ENCODE results near the gene BEAN1.

Gene BEAN1

GRCh38 chr16:66419527-66419926 lies 7.6 kb upstream of the BEAN1 start:
- no peak for DNase-seq (ENCODE audit: low spot score)

GRCh38 chr16:66420396-66420795 lies 6.7 kb upstream of the BEAN1 start:
- DNase-seq (ENCODE audit: low spot score) = no peak

GRCh38 chr16:66421891-66422290 lies 5.2 kb upstream of the BEAN1 start:
- DNase-seq (ENCODE audit: low spot score) = no peak

- no peak for DNase-seq (ENCODE audit: low spot score)
Observed at GRCh38 chr16:66422366-66422765, 4.7 kb upstream of the BEAN1 start.

GRCh38 chr16:66423177-66423576 lies 3.9 kb upstream of the BEAN1 start:
- DNase-seq (ENCODE audit: low spot score) = no peak

GRCh38 chr16:66425651-66426050 lies 1.4 kb upstream of the BEAN1 start:
- DNase-seq (ENCODE audit: low spot score) = no peak

- peak; percentile 20 for DNase-seq (ENCODE audit: low spot score)
Observed at GRCh38 chr16:66426112-66427035, 721 bp upstream of the BEAN1 start.

- DNase-seq (ENCODE audit: low spot score) = no peak
Observed at GRCh38 chr16:66427871-66428681, 981 bp downstream of the BEAN1 start.

GRCh38 chr16:66428682-66429251 lies 1.7 kb downstream of the BEAN1 start:
- DNase-seq (ENCODE audit: low spot score) = no peak

- DNase-seq (ENCODE audit: low spot score) = no peak
Observed at GRCh38 chr16:66429290-66429962, 2.3 kb downstream of the BEAN1 start.

GRCh38 chr16:66430214-66430613 lies 3.1 kb downstream of the BEAN1 start:
- no peak for DNase-seq (ENCODE audit: low spot score)

GRCh38 chr16:66431760-66432159 lies 4.7 kb downstream of the BEAN1 start:
- DNase-seq (ENCODE audit: low spot score) = no peak

- no peak for DNase-seq (ENCODE audit: low spot score)
Observed at GRCh38 chr16:66432429-66432828, 5.3 kb downstream of the BEAN1 start.

- no peak for DNase-seq (ENCODE audit: low spot score)
Observed at GRCh38 chr16:66434619-66435430, 7.7 kb downstream of the BEAN1 start.

- no peak for DNase-seq (ENCODE audit: low spot score)
Observed at GRCh38 chr16:66435896-66436295, 8.8 kb downstream of the BEAN1 start.

GRCh38 chr16:66437391-66437945 lies 10.4 kb downstream of the BEAN1 start:
- DNase-seq (ENCODE audit: low spot score) = no peak

- no peak for DNase-seq (ENCODE audit: low spot score)
Observed at GRCh38 chr16:66438536-66438935, 11.4 kb downstream of the BEAN1 start.

- no peak for DNase-seq (ENCODE audit: low spot score)
Observed at GRCh38 chr16:66439051-66439730, 12.1 kb downstream of the BEAN1 start.

GRCh38 chr16:66440271-66440802 lies 13.2 kb downstream of the BEAN1 start:
- no peak for DNase-seq (ENCODE audit: low spot score)

GRCh38 chr16:66440970-66441369 lies 13.9 kb downstream of the BEAN1 start:
- no peak for DNase-seq (ENCODE audit: low spot score)
